Natural killer cell treated with Interleukin-12 subunit alpha and Interleukin-12 subunit beta and Interleukin-15 and Interleukin-18, amount 100 ng/mL, for 72 hours (primary cell): ENCODE results near the gene CHST11. TPM values are rescaled to one million over a fixed set of nuclear protein-coding genes. Genes with fewer than 3 reads are reported as not detected.

Experiments
- ATAC-seq, 2 donors: fragments of 150-1000 bp; cut with Tn5 transposase in 1 of 2; sonication (Bioruptor Pico), chemical (Tn5 transposase) in 1 of 2; 2 replicates each; pipeline ENCODE4 v1.10.0; 2021
- DNase-seq: peaks from one replicate; pipeline ENCODE4 v3.0.0; 2022; ENCODE audit warnings: low spot score
- H3K27ac Mint-ChIP-seq, 2 donors: 1 replicate in 1 of 2; 2 replicates in 1 of 2; pipeline ENCODE4 v1.8.0; 2022; ENCODE audit warnings: mixed read lengths in 2 of 2, mild to moderate bottlenecking in 1 of 2, moderate library complexity in 1 of 2
- H3K27me3 Mint-ChIP-seq, 2 donors: 1 replicate in 1 of 2; 2 replicates in 1 of 2; pipeline ENCODE4 v1.8.0; 2022; ENCODE audit warnings: mixed read lengths in 2 of 2
- H3K36me3 Mint-ChIP-seq: one replicate; pipeline ENCODE4 v1.8.0; 2022; ENCODE audit warnings: mixed read lengths
- H3K4me1 Mint-ChIP-seq, 2 donors: 1 replicate in 1 of 2; 2 replicates in 1 of 2; pipeline ENCODE4 v1.8.0; 2022; ENCODE audit warnings: low read depth in 2 of 2, mixed read lengths in 2 of 2, mild to moderate bottlenecking in 1 of 2
- H3K4me3 Mint-ChIP-seq: one replicate; pipeline ENCODE4 v1.8.0; 2022; ENCODE audit warnings: mixed read lengths
- H3K9me3 Mint-ChIP-seq: 2 replicates; pipeline ENCODE4 v1.8.0; 2022; ENCODE audit warnings: mixed read lengths
- total RNA-seq, 2 donors: library from RNA; stranded (reverse); gene quantifications; one replicate each; pipeline ENCODE4 v1.2.3, GENCODE V29; 2022

The CHST11 gene
- total RNA-seq, 2 donors from 2014 or later = 195 to 374 TPM

DNA sequence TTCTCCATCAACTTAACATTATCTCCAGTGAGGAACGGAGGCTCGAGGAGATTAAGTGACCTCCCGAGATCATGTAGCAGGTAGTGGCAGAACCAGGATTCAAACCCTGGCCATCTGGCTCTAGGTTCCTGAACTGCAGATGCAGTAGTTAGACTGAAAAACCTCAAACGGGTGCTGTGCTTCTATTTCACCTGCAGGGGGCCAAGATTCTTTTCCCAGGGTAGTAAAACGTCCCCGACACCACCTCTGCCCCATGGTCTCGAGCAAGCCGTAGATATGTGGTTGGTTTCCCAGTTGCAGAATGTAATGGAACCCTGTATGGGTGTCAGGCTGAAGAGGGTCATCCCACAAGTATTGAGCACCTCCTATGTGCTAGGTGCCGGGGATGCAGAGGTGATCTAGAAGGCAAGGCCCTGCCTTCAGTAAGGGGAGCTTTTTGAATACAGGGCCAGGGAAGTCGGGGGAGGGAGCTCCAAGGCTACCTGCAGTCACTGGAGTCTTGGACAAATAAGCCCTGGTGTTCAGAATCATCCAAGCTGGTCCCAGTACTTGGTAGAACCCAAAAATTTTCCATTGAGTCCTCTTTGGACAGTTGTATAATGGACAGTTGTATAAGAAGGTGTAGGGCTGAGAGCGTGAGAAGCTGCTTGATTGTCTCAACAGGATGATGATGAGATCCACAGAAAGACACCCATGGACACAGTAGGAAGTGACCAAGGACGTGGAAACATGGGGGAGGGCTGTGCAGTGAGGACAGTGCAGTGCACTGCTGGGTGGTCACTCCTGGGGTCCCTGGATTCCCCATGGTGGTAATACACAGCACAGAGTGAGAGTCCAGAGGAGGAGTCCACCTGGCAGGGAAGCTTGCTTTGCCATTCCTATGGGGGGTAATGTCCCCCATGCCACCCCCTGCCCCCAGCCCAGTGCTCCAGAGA lies 197.2 kb downstream of the CHST11 start:
- no peaks in the 10 kb centered on the region for H3K27me3 Mint-ChIP-seq
- H3K4me1 Mint-ChIP-seq = peaks cover 71 to 79% of the 10 kb centered on the region in 2 donors
- H3K36me3 Mint-ChIP-seq = peaks cover 13% of the 10 kb centered on the region
- H3K9me3 Mint-ChIP-seq = no peaks in the 10 kb centered on the region
- DNase-seq (no peak), ATAC-seq (no peak)
- H3K27ac Mint-ChIP-seq = peak overlapping the region; percentile 79 to 91
- H3K4me3 Mint-ChIP-seq = no peak overlapping the region

DNA sequence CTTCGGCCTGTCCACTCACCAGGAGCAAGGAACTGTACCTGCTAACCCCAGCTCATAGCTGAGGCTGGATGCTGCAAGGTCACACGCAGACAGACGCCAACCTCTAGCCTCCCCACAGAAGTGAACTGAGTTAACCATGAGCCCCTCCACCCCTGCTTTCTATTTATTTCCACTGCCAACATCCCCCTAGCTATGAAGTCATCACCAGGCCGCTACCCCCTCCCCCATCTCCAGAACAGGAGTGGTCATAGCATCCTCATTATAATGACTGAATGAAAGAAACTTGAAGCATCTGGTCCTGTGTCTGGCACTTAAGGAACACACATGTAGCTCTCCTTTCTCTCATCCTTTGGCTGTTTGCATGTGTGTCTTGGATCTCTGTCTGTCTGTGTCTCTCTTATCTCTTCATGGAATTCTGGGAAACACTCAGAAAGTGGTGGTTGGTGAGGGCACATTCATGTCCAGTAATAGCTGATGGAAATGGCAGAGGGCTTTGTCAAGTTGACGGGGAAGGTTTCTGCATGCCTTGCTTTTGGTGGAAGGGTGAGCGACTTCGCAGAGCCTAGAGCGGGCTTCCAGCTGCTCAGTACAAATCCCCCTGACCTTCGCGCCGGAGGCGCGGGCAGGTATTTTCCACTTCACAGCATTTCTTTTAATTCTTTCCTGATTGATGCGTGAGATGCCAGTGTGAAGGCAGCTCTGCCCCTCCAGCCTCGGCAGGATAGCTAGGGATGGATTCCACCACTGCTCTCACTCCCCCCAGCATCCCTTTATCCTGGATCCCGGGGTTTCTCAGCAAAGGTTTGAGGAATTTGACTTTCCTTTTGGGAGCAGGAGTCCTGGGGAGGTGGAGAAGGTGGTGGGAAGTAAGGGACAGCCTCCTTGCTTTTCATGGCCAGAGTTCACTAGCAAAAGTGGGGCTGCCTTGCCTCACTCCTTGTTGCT lies 198.2 kb downstream of the CHST11 start:
- ATAC-seq = no peak
- H3K4me3 Mint-ChIP-seq = no peak overlapping the region
- H3K4me1 Mint-ChIP-seq = peaks cover 65 to 74% of the 10 kb centered on the region in 2 donors
- H3K27me3 Mint-ChIP-seq = no peaks in the 10 kb centered on the region
- no peak for DNase-seq
- H3K36me3 Mint-ChIP-seq = peaks cover 13% of the 10 kb centered on the region
- no peaks in the 10 kb centered on the region for H3K9me3 Mint-ChIP-seq
- H3K27ac Mint-ChIP-seq = peak overlapping the region; percentile 22 to 91

DNA sequence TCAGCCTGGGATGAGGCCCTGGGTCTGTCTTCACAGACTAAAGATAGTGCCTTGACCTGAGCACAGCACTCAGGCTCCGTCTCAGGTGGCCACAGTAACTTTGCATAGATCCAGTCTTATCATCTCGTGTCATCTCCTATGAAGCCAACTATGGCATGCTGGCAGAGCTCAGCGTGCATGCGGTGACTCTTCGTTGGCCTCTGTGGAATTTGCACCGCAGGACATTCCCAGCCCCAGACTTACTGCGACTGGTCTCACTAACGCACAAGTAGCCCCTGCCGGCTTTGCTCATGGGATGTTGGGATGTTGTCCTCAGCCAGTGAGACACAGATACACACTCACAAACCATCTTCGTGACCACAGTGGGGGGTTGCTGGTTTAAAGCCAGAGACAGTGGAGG lies 199.6 kb downstream of the CHST11 start:
- Mint-ChIP-seq H3K4me1 (peaks cover 70 to 78% of the 10 kb centered on the region in 2 donors), H3K27ac (peak overlapping the region in 1 of 2 donors; percentile 91), H3K4me3 (no peak overlapping the region), H3K9me3 (no peaks in the 10 kb centered on the region), H3K36me3 (peaks cover 13% of the 10 kb centered on the region), H3K27me3 (no peaks in the 10 kb centered on the region)
- peak; percentile 48 for DNase-seq
- no peak for ATAC-seq

DNA sequence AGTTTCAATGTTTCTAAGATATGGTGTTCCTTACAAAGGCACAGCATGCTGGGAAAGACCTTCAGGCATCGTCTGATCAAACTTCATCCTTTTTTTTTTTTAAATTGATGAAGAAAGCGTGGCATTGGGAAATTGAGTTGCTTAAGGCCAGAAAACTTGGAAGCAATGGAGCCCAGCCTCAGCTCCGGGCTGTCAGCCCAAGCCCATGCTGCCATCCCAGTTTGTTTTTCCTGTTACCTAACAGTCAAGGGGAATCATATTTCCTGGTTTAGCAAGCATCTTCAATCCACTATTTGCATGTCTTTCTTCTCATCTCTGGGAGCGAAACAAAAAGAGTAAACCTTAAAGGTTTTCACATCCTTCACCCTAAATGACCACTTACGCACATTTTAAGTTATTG lies 200.2 kb downstream of the CHST11 start:
- H3K9me3 Mint-ChIP-seq = no peaks in the 10 kb centered on the region
- peak overlapping the region in 1 of 2 donors; percentile 91 for H3K27ac Mint-ChIP-seq
- H3K4me3 Mint-ChIP-seq = no peak overlapping the region
- peaks cover 64 to 77% of the 10 kb centered on the region in 2 donors for H3K4me1 Mint-ChIP-seq
- ATAC-seq (no peak), DNase-seq (no peak)
- H3K27me3 Mint-ChIP-seq = no peaks in the 10 kb centered on the region
- H3K36me3 Mint-ChIP-seq = peaks cover 9% of the 10 kb centered on the region

DNA sequence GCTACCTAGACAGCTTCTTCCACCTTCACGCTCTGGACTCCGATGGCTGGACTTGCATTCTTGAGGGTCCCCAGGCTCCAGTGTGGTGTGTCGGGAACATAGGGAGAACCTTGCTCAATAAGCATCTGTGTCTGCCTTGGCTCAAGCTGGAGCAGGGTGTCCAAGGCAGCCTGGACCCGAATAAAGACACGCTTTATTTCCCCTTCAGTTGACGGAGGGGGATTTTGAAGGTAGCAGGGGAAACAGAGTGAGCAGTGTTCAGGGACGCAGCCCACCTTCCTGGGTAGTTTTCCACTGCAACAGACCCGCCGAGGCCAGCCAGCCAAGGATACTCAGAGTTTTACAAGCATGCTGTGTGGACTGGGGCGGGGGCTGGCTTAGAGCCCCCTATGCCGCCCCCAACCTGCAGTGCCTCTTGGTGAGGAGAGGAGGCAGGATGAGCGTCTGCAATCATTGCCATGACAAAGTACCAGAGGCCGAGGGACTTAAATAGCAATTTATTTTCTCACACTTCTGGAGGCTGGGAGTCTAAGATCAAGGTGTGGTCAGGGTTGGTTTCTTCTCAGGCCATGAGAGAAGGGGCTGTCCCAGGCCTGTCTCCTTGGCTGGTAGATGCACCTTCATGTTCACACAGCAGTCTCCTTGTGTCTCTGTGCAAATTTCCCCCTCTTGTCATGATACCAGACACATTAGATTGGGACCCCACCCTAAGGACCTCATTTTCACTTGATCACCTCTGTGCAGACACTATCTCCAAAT lies 201.2 kb downstream of the CHST11 start:
- no peak for ATAC-seq
- H3K27ac Mint-ChIP-seq = peak overlapping the region; percentile 53 to 91
- peak; percentile 12 for DNase-seq
- peaks cover 60 to 77% of the 10 kb centered on the region in 2 donors for H3K4me1 Mint-ChIP-seq
- H3K4me3 Mint-ChIP-seq = no peak overlapping the region
- no peaks in the 10 kb centered on the region for H3K9me3 Mint-ChIP-seq
- peaks cover 9% of the 10 kb centered on the region for H3K36me3 Mint-ChIP-seq
- H3K27me3 Mint-ChIP-seq = no peaks in the 10 kb centered on the region

DNA sequence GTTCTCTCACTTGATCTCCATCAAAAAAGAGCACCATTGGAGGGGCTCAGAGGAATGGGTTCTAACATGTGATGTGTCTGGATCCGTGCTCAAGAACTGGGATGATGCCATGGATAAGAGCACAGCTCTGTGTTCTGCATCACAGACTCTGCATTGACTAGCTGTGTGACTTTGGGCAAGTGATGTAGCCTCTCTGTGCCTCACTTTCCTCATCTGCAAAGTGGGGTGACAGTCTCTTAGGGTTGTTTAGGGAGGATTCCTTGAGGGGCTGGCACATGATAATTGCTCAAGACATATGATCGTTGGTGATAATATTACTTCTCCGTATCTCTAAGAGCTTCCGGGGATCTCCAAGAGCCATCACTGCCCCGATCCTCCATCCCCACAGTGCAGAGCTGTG lies 202.3 kb downstream of the CHST11 start:
- ATAC-seq = no peak
- Mint-ChIP-seq H3K36me3 (no peaks in the 10 kb centered on the region), H3K27ac (peak overlapping the region; percentile 18 to 53), H3K4me1 (peaks cover 59 to 77% of the 10 kb centered on the region in 2 donors), H3K4me3 (no peak overlapping the region), H3K27me3 (no peaks in the 10 kb centered on the region), H3K9me3 (no peaks in the 10 kb centered on the region)
- no peak for DNase-seq

DNA sequence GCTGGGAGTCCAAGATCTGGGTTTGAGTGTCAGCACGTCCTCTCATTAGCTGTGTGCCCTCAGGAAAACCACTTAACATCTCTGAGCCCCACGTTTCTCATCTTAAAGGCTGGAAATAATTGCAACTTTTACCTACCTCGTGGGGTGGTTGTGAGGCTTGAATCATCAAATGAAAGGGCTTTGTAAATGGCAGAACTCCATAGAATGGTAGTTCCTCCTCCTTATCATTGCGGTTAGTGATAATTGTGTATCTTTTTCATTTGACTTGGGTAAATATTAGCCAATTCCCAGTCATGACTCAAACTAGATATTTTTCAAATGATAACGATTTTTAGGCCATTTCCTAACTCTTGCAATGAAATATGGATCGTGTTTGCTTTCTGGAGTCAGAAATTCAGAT lies 205.5 kb downstream of the CHST11 start:
- no peaks in the 10 kb centered on the region for H3K9me3 Mint-ChIP-seq
- H3K4me3 Mint-ChIP-seq = peak overlapping the region; percentile 30
- DNase-seq (no peak), ATAC-seq (no peak)
- peaks cover 5% of the 10 kb centered on the region for H3K36me3 Mint-ChIP-seq
- H3K27me3 Mint-ChIP-seq = no peaks in the 10 kb centered on the region
- H3K4me1 Mint-ChIP-seq = peaks cover 55 to 67% of the 10 kb centered on the region in 2 donors
- peak overlapping the region; percentile 47 to 90 for H3K27ac Mint-ChIP-seq

DNA sequence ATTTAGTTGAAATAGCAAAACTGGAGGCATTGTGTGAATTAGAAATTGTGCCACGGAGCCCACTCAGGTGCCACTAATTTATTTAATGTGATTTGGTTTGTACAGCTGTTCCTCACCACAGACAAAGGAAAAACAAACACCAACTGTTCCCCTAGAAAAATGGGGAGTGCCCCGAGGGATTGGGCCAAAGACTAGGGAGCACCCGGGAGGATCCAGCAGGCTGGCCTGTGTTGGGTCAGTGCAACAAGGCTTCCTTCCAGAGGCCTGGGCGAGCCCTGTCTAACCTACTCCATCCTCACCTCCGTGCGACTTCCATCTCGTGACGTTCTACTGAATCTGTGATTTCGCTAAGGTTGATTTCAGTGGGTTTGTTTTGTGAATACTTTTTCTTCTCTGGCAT lies 206.2 kb downstream of the CHST11 start:
- ATAC-seq = no peak
- Mint-ChIP-seq H3K4me1 (peaks cover 55 to 62% of the 10 kb centered on the region in 2 donors), H3K27me3 (no peaks in the 10 kb centered on the region), H3K27ac (peak overlapping the region; percentile 47 to 90), H3K4me3 (no peak overlapping the region), H3K9me3 (no peaks in the 10 kb centered on the region), H3K36me3 (peaks cover 5% of the 10 kb centered on the region)
- DNase-seq = no peak

DNA sequence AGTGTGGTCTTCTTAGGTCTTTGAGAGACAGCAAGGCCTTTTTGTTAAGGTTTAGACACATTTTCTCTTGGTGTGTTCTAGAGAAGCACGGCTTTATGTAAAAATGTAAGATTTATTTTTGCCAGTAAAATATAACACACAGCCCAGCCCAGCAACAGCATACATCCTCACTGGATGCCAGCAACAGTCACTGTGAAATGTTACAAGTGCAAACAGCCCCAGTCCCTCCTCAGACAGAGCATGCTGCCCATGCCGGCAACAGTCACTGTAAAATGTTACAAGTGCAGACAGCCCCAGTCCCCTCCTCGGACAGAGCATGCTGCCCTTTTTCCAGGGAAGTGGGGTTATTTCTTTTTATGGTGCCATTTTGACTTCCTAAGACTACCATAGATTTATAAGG lies 207.6 kb downstream of the CHST11 start:
- Mint-ChIP-seq H3K9me3 (no peaks in the 10 kb centered on the region), H3K4me1 (peaks cover 48 to 62% of the 10 kb centered on the region in 2 donors), H3K27me3 (no peaks in the 10 kb centered on the region), H3K27ac (peak overlapping the region; percentile 60 to 90), H3K36me3 (peaks cover 5% of the 10 kb centered on the region), H3K4me3 (no peak overlapping the region)
- ATAC-seq = no peak
- DNase-seq = peak; percentile 46

DNA sequence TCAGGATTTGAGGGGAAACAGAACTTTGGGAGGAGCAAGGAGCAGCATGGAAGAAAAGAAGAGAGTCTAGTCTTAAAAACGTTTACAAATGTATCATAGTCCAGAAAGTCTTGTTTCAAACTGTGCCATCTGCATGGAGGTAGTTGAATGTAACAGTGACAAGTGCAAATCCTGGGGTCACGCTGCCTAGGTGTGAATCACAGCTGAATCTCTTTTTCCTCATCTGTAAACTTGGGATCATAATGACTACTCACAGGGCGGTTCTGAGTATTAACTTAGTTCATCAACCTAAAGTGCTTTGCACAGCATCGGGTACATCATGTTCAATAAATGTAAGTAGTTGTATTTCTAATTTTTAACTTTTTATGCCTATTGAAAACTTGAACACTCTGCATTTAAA lies 208.5 kb downstream of the CHST11 start:
- ATAC-seq (peak; percentile 78 to 86), DNase-seq (peak; percentile 60)
- H3K27me3 Mint-ChIP-seq = no peaks in the 10 kb centered on the region
- peak overlapping the region; percentile 60 to 72 for H3K27ac Mint-ChIP-seq
- H3K9me3 Mint-ChIP-seq = no peaks in the 10 kb centered on the region
- peaks cover 5% of the 10 kb centered on the region for H3K36me3 Mint-ChIP-seq
- H3K4me3 Mint-ChIP-seq = peak overlapping the region; percentile 19
- H3K4me1 Mint-ChIP-seq = peaks cover 53 to 65% of the 10 kb centered on the region in 2 donors

DNA sequence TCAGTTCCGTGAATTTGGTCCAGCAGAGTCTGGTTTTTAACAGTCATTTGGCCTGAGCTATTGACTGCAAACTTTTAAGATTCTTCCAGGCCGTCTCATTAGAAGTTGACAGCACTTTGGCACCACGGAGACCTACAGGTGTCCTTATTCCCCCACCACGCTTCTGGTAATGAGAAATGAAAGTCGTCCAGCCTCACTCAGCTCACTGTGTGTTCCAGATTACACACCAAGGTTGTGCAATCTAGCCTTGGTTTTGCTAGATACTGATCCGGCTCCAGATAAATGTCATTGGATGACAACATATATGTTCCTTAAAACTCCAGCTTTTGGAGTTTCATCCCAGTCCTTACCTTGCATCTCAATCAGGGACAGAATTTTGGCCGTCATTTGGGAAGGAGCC lies 210.4 kb downstream of the CHST11 start:
- H3K27ac Mint-ChIP-seq = peak overlapping the region in 1 of 2 donors; percentile 21
- no peaks in the 10 kb centered on the region for H3K9me3 Mint-ChIP-seq
- ATAC-seq = no peak
- DNase-seq = peak; percentile 22
- peaks cover 61 to 69% of the 10 kb centered on the region in 2 donors for H3K4me1 Mint-ChIP-seq
- no peaks in the 10 kb centered on the region for H3K27me3 Mint-ChIP-seq
- H3K36me3 Mint-ChIP-seq = peaks cover 5% of the 10 kb centered on the region
- no peak overlapping the region for H3K4me3 Mint-ChIP-seq

DNA sequence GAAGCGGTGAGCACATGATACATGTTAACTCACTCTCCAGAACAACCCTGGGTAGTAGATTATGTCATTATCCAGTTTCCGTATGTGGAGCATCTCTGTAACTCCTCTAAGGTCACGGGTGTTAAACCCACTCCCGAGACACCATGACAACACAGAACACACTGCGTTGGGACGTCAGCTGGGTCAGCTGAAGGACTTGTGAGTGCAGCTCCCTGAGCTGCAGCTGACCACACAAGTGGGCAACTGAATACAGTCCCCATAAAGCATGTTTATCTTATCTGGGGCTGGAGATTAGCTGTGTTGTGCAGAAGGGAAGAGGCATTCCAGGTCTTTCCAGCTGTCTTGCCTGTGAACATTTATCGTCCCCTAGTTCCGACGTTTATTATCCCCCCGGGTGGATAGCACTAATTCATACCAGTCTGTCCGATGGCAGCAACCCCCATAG lies 211.5 kb downstream of the CHST11 start:
- H3K4me3 Mint-ChIP-seq = no peak overlapping the region

More for the DNA sequence above, 211.5 kb downstream of the CHST11 start:
- DNase-seq (no peak), ATAC-seq (no peak)
- peaks cover 12% of the 10 kb centered on the region for H3K36me3 Mint-ChIP-seq
- peak overlapping the region; percentile 70 to 83 for H3K27ac Mint-ChIP-seq
- H3K4me1 Mint-ChIP-seq = peaks cover 66 to 68% of the 10 kb centered on the region in 2 donors
- no peaks in the 10 kb centered on the region for H3K9me3 Mint-ChIP-seq
- no peaks in the 10 kb centered on the region for H3K27me3 Mint-ChIP-seq
